Measurements from ENCODE around the gene LCNL1.

Gene LCNL1

DNA sequence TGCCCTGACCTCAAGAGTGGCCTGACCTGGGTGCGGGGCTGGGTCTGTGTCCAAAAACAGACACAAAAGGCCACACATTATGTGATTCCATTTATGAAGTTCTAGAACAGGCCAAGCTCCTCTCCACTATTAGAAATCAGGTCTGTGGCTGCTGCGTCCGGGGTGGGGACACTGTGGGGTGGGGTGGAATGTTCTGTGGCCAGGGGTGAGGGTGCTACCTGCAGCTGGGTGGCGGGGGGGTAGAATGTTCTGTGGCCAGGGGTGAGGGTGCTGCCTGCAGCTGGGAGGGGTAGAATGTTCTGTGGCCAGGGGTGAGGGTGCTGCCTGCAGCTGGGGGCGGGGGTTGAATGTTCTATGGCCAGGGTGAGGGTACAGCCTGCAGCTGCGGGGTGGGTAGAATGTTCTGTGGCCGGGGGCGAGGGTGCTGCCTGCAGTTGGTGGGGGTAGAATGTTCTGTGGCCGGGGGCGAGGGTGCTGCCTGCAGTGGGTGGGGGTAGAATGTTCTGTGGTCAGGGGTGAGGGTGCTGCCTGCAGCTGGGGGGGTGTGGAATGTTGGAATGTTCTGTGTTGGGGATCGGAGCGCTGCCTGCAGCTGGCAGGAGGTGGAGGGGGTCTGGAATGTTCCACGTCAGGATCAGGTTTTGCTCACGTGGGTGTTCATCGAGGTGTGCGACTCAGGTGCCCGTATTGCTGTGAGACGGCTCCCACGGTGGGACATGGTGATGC, 22.4 kb upstream of the LCNL1 start:
- no peak for DNase-seq (ENCODE audit: low read depth)

DNA sequence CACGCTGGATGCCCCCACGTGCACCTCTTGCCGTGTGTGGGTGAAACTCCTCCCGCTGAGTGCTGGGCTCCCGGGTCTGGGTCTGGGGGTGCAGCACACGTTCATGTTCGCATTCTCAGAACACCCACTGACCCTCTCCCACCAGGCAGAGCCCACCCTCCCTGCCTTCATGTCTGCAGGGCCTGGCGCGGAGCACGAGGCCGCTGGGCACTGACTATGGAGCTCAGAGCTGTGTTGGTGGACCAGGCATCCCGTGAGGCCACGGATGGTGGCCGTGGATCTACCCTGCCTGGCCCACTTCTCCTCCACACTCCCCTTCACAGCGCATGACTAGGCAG, 21.9 kb upstream of the LCNL1 start:
- no peak for DNase-seq (ENCODE audit: low read depth)

DNA sequence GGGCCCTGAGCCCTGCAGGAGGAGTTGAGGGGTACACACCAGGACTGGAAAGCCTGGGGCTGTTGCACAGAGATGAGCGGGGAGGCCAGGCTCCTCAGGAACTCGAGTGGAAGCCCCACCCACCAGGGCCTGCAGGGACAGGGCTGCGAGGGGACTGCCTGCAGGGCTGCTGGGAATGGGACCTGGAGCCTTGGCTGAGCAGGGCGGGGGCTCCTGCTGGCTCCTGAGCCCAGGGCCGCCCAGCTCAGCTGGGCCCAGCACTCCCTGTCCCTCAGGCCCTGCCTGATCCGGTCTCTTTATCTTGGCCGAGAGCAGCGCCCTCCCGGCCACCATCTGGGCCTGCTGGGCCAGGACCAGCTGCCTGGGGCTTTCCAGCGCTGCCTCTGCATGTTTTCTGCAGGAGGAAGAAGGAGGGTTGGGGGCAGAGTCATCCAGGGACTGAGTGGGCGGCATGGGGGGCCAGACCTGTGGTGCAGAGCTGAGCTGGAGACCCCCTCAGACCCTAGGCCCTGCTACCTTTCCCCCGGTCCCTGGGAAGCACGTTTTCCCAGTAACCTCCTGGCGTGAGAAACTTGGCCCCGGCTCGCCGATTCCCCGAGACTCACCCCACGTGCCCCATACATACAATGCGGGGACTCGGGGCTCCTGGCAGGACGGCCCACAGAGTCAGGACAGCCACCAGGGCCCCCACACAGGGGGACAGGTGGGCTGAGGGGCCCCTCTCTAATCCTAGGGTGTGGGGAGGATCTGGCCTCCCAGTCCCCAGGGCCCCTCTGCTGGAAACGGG, 21.3 kb upstream of the LCNL1 start:
- DNase-seq (ENCODE audit: low read depth): no peak

DNA sequence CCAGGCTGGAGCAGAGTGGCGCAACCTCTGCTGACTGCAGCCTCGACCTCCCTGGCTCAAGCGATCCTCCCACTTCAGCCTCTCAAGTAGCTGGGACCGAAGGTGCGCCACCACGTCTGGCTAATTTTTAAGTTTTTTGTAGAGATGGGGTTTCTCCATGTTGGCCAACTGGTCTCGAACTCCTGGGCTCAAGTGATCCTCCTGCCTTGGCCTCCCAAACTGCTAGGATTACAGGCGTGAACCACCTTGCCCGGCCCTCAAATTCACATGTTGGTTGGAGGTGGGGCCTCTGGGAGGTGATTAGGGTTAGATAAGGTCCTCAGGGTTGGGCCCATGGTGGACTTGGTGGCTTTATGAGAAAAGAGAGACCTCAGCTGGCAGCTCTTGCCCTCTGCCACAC, 20.6 kb upstream of the LCNL1 start:
- DNase-seq (ENCODE audit: low read depth): no peak

DNA sequence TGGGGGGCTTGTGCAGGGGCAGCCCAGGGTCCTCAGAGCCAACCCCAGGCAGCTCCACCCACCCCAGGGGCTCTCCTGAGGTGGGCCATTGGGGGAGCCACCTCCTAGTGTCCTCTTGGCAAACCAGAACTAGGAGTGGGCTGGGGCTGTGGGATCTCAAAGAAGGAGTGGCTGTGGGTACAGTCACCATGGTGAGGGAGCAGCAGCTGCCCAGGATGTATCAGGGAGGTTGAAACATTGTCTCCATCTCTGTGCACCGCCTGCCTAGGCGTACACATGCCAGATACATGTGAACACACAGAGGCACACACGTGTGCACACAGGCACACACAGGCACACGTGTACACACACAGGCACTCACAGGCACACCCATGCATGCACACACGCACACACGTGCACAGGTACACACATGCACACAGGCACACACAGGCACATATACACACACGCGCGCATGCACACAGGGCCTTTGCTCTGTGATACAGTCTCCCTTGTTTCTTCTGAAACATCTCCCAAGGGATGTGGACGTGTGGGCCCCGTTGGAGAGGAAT, 20.0 kb upstream of the LCNL1 start:
- DNase-seq (ENCODE audit: low read depth): no peak

DNA sequence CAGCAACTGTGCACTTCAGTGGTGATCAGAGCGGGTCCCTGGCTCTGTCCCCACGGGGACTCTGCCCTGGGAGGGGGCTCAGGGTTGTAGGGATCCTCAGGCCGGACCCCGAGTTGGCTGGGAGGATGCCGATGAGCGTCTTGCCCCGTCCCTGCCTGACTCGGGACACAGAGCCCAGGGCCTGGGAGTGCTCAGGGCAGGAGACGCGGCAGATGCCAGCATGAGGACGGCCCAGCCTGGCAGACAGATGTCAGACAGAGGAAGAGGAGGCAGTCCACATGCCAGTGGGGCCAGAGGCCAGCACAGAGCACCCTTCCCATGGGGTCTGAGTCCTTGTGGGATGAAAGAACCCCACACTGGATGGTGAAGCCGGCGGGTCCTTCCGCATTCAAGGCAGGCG, 19.5 kb upstream of the LCNL1 start:
- DNase-seq (ENCODE audit: low read depth): no peak

DNA sequence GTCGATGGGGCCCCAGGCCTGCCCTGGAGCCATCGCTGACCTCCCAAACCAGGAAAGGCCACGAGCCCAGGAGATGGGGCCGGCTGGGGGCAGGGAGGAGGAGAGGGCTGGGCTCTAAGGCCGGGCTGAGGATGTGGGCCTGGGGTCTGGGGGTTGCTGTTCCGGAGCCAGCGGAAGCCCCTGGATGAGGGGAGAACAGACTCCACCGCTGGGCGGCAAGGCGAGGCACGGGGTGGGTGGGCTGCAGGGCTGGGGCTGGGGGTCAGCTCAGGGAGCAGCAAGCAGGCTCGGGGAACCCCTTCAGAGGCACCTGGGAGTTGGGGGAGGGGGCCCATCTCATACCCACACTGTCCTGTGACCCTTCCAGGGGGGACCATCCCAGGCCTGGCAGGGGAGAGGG, 19.0 kb upstream of the LCNL1 start:
- no peak for DNase-seq (ENCODE audit: low read depth)

DNA sequence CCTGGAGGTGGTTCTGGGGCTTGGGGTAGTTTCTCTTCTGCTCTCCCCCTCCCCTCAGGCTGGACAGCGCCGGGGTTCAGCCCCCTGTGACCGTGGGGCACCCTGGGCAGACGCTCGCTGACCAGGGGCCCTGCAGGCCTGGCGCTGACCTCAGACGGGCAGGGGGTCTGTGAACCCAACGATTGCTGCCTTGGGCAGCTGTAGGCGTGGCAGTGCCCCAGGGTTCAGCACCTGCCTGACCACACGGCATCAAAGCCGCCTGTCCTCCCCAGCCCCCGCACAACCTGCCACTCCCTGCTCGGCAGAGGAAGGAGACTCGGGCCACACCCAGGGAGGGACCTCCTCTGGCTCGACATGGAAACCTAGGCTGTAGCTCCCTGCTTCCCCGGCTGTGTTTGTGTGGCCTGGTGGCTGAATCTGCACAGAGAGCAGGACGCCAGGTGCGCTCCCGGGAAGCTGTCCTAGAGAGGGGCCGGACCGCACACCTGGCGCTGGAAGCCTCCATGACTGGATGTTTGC, 18.6 kb upstream of the LCNL1 start:
- DNase-seq (ENCODE audit: low read depth): no peak

DNA sequence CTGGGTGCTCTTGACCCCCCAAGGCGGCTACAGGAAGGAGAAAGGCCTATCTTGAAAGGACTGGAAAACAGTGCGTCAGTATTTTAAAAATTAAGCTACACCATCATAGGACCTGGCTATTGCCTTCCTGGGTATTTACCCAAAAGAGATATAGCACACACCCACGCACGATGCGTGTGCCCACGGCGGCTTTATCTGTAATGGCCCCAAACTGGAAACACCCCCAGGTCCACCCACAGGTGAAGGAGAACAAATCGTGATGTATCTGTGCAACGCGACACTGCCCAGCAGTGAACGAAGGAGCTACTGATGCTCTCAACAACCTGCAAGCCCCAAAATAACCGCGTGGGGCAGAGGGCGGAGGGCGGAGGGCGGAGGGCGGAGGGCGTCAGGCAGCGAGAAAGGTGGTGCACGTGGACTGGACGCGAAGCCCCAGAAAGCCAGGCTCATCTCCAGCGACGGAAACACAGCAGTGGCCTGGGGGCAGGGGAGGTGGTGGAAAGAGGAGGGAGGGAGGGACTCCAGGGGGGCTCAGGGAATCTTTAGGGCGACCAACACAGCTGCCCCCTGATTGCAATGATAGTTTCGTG, 17.9 kb upstream of the LCNL1 start:
- DNase-seq (ENCODE audit: low read depth): no peak

DNA sequence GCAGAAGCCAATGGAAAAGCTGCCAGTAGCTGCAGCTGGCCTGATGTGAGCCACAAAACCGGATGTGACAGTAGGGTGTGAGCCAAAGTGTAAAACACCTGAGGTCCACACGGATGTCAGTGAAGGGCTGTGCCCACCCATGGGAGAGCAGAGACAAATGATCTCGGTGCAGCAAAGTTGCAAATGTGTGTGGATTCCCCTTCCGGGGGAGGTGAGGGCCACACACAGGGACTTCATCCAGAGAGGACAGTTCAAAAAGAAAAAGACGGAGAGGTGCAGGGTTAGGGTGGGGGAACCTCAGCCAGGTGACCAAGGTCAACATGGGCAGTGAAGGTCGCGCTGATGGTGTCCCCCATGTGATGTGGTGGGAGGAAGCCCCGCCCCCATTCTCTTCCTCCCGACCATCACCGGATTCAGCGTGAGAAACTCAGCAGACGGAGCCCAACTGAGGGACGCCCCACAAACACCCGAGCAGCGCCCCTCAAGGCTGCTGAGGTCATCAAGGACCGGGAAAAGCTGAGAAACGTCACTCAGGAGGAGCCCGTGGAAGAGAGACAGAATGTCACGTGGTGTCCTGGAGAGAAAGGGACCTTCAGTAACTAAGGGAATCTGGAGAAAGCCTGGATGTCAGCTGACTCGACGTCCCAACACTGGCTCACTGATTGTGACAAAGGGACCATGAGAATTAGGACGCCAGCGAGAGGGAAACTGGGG, 16.9 kb upstream of the LCNL1 start:
- DNase-seq (ENCODE audit: low read depth): no peak

DNA sequence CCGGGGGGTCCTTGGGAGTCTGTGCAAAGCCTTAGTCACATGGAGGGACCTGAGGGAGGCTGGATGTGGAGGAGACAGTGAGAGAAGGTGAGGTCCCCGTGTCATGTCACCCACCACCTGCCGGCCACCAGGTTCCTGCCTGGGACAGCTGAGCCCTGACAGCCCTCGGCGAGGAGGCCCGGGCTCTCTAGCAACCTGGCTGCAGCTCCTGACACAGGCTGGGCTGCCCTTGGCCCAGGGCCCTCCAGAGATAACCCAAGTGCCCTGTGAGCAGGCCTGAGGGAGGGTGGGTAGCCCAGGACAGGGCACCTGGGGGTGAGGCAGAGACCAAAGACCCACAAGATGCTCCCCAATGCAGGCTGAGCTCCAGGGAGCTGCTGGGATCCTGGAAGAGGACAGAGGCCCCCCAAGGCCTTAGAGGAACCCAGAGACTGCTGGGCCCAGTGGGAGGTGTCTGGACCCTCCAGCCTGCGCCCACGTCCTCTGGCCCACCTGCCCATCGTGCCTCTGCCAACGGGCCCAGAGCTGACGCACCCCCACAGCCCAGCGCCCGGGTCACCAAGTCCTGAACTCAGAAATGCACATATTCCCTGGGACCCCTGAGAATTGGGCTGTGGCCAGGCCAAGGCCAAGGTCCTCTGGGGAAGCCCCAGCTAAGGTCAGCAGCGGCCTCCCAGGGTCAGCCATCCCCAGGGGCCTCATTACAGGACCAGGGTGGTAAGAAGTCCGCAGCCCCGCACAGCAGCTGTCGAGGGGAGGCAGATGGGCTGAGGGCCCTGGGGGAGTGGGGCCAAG, 14.3 kb upstream of the LCNL1 start:
- no peak for DNase-seq (ENCODE audit: low read depth)

DNA sequence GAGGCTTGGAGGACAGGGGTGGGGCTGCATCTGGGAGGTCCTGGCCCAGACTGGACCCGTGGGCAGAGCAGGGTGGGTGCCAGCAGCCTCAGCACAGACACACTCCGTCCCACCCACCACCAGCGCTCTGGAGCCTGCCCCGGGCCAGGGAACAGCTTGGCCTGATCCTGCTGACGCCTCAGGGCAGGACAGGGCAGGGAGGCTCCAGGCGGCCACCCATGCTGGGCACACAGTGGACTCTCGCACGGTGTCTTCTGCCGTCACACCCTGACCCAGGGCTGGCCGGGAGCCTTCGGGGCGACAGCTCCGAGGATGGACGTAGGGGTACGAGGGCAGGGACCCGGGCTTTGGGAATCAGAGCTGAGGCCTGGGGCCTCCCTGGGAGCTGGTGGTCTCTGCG, 13.6 kb upstream of the LCNL1 start:
- no peak for DNase-seq (ENCODE audit: low read depth)

DNA sequence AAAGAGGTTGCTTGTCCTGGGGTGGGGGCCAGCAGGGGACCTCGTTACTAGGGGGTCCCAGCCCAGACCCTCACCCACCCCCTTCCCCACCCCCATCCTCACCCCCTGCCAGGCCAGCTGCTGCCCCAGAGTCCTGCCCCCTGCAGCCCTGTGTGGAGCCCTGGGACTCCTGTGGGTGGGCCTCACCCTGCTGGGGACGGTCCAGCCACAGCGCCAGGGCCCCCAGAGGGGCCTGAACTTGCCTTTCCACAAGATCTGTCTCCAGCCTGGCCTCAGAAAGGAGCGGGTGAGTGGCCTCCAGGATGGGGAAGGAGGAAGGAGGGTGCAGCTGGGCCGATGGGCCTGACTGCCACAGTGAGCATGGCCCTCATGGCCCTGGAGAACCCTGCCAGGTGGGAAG, 13.0 kb upstream of the LCNL1 start:
- no peak for DNase-seq (ENCODE audit: low read depth)

DNA sequence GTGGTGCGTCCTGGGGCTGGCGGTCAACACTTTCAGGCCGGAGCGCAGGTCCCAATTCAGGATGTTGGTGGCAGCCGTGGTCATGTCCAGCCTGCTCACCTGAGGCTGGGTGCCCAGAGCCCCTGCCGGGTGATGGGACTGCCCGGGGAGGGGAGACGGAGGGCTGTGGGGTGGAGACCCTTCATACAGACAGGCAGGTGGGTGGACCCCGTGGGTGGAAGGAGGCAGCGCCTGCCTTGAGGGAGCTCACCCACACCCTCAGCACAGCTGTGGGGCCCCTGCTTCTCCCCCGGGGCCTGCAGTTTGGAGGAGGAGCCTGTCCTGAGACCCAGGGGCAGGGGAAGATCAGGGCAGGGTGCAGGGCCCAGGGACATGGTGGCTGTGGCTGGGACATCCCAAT, 12.4 kb upstream of the LCNL1 start:
- no peak for DNase-seq (ENCODE audit: low read depth)

DNA sequence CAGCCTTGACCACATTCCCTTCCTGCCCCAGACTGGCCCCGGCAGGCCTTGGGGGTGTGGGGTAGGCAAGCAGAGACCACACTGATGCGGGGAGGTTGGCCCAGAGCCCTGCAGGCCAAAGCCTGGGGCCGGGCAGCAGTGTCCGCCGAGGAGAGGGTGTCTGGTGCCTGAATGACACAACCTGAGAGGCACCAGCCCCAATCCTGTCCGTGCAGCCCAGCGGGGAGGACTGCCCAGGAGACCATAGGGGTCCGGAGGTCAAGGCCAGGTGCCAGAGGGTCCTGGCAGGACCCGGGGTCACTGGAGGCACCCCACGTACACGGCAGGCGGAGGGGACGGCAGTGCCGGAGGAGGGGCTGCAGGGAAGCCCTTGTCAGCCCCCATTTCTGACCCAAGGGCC, 11.0 kb upstream of the LCNL1 start:
- no peak for DNase-seq (ENCODE audit: low read depth)

DNA sequence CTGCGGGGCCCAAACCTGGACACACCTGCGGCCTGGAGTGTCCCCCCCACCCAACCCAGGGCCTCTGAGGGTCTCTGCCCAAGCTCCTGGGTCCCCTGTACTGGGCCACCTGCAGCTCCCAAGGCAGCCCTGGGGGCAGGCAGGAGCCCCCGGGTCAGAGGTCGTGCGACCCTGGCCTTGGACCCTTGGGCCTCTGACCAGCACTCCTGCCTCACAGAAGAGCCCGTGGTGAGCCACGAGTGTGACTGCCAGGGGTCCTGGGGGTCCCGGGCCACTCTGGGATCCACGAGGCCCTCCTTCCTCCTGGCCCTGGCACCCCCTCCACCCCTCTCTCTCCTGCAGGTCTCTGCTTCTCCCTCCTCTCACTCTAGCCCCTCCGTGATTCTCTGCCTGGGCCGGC, 10.5 kb upstream of the LCNL1 start:
- no peak for DNase-seq (ENCODE audit: low read depth)

DNA sequence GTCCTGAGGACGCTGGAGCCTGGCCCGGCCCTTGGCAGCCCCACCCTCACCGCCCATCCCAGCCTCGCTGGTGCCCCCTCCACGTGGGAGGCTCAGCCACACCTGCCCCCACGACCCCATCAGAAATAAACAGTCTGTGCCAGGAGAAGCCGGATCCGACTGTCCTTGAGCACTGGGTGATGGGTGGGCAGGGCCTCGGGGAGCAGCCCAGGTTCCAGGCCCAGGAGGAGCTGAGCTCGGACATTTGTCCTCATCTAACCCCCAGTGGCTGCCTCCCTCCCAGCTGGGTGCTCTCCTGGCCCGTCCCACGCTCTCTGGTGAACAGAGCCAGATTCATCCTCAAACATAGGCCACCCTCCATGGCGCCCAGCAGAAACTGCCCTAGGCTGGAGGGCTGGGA, 10.1 kb upstream of the LCNL1 start:
- DNase-seq (ENCODE audit: low read depth): no peak

DNA sequence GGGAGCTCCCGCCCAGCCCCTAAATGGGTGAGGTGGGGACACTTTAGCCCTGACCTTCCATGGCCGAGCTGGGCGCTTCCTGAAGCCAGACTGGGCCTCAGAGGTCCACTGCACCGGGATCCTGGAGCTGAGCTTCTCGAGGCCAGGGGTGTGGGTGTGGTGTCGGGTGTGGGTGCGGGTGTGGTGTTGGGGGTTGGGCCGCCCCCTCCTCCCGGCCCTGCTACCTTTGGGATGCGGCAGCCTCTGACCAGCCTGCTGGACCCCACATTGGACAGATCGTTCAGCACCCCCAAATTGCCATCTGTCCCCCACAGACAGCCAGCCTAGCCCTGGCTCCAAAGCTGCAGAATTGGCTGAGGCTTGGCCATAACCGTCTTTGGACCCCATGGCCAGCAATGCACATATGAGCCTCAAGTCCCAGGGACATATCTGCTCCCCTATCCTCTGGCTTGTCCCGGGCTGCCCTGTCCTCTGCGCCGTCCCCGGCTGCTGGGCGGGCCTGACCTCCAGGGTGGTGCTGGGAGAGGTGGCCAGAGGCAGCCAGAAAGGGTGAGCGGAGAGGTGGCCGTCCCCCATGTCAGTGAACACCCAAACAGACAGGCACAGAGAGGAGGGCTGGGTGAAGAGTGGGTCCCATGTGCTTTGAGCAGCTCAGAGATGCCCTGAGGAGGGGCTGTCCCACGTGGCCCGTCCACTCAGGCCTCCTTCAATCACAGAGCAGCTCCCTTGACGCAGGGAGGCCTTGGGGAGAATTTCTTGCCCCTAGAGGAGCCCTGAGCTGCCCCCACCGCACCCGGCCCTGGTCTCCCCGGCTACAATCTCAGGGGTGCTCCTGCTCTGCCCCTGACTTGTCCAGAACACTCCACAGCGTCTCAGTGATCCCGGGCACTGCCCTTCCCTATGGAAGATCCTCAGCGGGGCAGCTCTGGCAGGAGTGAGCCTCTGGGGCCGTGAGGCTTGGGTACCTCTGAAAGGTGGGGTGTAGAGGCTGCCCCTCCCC, 8.9 kb upstream of the LCNL1 start:
- no peak for DNase-seq (ENCODE audit: low read depth)

DNA sequence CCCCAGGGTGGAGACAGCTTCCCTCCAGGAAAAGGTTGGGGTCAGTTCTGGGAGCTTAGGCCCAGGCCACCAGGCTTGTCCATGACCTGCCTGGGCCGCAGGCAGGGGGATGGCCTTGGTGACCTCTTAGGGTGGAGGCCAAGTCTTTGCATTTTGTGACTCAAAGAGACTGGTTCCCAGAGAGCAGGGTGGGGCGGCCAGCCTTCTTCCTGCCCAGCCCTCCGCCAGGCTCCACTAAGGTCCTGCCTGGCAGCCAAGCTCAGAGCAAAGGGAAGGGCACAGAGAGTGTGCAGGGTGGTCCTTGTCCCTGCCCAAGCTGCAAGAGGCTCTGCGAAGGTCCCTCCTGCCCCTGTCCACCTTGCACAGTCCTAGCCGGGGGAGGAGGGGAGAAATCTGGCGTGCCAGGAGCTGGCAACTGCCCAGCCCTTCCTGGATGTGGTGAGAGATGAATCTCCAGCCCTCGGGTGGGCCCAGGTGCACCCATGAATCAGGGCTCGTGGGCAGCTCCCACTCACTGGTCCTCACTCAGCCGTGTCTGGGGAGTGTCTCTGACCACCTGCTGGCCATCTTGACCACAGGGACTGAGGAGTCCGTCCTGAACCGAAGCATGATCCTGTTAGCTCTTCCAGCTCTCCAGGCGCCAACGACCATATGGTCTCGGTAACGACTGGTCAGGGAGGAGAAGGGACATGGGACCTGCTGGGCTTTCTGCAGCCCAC, 7.8 kb upstream of the LCNL1 start:
- DNase-seq (ENCODE audit: low read depth): no peak

DNA sequence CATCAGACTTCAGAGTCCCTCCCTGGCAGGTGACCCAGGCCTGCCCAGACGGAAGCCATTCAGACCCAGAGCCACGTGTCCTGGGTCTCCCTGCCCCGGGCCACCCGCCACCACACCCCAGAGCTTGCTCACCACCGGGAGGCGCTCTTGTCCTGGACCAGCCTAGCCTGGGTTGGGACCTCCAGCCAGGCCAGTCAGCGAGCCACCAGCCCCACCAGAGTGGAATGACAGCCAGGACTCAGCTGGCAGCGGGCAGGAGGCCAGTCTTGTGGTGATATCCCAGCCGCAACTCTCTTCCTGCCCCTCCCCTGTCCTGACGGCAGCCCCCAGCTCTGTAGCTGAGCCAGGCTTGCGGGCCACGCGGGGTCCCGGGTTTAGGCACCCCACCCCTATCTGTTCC, 7.1 kb upstream of the LCNL1 start:
- DNase-seq (ENCODE audit: low read depth): no peak

Measured in fibroblast of gingiva (primary cell).